ENCODE results near the gene FCRL4.

The FCRL4 gene

GRCh38 chr1:157523774-157524493 is 74.0 kb downstream of the FCRL4 start:
- no peak overlapping the region for H3K9ac ChIP-seq
- peaks cover 4% of the 10 kb centered on the region; the same call in 1 of the 2 replicates for H3K4me1 ChIP-seq
- no peaks in the 10 kb centered on the region for H3K9me3 ChIP-seq
- H3K4me3 ChIP-seq, result no peak overlapping the region
- no peak overlapping the region for H3K4me2 ChIP-seq
- no peak for TF ChIP-seq Cebpa-rat (IDR thresholded peaks at IDR 0.05)
- no peak overlapping the region for H3K27ac ChIP-seq
- no peaks in the 10 kb centered on the region for H3K27me3 ChIP-seq
- no peaks in the 10 kb centered on the region for H4K20me1 ChIP-seq
- no peaks in the 10 kb centered on the region for H3K36me3 ChIP-seq
